ENCODE results near the gene ARPC1A.
"Not testable (repeated sequence)": the region's sequence is repeated elsewhere in the genome, so short reads cannot be mapped to it uniquely, and the experiment has no call there.

ARPC1A gene

DNA sequence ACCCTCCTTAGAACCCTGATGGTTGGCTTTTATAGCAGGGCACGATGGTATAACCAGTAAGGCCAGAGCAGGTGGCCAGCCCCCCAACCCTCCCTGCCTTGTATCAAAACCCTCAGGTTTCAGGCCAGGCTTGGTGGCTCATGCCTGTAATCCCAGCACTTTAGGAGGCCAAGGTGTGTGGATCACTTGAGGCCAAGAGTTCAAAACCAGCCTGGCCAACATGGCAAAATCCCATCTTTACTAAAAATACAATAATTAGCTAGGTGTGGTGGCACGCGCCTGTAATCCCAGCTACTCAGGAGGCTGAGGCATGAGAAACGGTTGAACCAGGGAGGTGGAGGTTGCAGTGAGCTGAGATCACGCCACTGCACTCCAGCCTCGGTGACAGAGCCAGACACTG is 3.0 kb upstream of the ARPC1A start:
- not testable (repeated sequence) for DNase-seq (ENCODE audit: low read depth in 3 of 3)

DNA sequence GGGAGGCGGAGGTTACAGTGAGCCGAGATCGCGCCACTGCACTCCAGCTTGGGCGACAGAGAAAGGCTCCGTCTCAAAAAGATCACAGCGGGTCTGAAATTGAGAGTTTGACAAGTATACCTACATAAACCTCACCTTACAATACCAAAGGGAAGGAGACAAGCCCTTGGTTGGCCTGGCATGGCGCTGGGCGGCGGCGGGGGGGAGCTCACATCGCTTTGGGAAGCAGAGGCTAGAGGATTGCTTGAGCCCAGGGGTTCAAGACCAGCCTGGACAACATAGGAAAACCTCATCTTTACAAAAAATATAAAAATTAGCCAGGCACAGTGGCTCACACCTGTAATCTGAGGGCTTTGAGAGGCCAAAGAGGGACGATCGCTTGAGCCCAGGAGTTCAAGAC is 1.1 kb upstream of the ARPC1A start:
- DNase-seq (ENCODE audit: low read depth in 3 of 3), result no peak

DNA sequence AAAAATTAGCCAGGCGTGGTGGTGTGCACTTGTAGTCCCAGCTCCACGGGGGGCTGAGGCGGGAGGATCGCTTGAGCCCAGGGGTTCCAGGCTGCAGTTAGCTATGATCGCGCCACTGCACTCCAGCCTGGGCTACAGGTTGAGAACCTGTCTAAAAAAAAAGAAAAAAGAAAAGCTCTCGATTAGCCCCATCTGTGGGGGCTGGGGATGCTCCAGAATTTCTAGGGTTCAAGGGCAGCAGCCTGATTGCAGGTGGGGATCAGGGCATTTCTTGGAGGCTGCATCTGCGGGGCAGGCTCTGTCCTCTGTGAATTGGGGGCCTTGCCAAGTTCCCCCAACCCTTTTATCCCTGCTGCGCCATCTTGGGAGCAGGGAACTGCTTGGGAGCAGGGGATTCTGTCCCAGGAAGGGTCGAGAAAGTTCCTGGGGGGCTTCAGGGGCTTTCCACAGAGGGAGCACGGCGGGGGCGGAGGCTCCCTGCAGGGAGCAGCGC is 651 bp upstream of the ARPC1A start:
- no peak for DNase-seq (ENCODE audit: low read depth in 3 of 3)

DNA sequence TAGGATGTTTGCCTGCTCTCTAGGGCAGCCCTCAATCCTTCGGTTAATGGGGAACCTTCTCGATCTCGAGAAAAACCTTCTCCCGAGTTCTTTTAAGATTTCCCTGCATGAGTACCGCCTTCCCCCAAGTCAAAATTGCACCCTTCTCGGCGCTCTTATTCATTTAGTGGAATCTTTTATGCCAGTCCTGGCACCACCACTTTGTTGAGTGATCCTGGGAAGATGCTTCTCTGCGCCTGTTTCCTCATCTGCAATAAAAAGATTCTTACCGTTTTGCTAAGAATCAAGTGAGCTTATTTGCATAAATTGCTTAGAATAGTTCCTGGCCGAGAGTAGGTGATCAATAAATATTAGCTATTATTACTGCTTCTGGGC is 697 bp downstream of the ARPC1A start:
- no peak for DNase-seq (ENCODE audit: low read depth in 3 of 3)

DNA sequence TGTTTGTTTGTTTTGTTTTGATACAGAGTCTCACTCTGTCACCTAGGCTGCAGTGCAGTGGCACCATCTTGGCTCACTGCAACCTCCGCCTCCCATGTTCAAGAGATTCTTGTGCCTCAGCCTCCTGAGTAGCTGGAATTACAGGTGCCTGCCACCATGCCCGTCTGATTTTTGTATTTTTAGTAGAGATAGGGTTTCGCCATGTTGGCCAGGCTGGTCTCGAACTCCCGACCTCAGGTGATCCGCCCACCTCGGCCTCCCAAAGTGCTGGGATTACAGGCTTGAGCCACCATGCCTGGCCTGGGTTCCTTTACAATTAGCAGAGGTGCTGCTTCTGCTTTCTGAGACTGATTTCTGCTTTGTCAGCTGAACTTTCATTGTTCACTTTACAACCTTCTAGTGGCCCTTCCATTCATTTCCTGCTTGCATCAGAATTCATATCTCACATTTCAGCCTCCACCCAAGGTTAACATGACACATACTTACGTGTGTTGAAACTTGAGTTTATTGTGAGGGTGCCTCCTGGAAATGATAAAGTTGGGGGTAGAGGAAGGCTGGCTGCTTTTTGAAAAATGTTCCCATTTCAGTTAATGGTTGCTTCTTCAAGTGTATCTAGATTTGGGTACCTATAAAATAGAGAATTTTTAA is 4.7 kb downstream of the ARPC1A start:
- DNase-seq (ENCODE audit: low read depth in 3 of 3), result peak in 1 of 3 donors; percentile 8

DNA sequence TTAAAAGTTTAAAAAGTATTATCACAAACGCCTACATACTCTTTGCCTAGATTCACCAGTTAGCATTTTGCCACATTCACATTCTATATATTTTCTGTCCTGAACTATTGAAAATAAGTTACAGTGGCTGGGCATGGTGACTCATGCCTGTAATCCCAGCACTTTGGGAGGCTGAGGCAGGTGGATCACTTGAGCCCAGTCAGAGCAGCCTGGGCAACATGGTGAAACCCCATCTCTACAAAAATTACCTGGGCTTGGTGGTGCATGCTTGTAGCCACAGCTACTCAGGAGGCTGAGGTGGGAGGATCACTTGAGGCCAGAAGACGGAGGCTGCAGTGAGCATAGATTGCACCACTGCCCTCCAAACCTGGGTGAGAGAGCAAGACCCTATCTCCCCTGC is 5.3 kb downstream of the ARPC1A start:
- DNase-seq (ENCODE audit: low read depth in 3 of 3), result peak in 1 of 3 donors; percentile 8

DNA sequence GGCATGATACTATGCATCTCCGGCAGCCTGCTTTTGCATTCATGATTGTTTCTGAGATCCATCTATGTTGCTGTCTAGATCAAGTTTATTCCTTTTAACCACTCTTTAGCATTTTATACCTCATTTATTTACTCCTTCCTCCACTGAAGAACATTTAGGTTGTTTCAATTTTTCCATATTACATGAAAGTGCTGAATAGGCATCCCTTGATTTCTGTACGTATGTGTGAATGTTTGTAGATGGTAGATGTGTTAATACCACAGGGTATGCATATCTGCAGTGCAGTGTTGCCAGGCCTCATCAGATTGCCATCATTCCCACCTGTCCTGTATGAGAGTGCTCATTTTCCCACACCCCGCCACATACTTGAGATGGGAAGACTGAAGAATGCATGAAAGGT is 13.9 kb downstream of the ARPC1A start:
- DNase-seq (ENCODE audit: low read depth in 3 of 3), result no peak

DNA sequence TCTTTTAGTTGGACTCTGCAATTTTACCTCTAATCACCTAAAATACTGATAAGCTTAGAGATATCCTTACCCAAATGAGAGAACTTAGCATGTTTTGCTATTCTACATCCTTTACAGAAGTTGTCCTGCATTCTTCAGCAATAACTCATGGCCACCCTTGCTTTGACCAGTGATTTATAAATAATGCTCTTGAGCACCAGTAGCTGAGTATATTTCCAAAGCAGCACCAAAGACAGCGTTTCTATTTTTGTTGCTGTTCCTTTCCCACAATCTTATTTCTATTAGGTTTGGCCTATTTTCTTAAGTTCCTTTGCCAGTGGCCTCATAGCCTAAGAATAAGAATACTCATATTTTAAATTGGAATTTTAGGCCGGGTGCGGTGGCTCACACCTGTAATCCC is 15.0 kb downstream of the ARPC1A start:
- no peak for DNase-seq (ENCODE audit: low read depth in 3 of 3)

DNA sequence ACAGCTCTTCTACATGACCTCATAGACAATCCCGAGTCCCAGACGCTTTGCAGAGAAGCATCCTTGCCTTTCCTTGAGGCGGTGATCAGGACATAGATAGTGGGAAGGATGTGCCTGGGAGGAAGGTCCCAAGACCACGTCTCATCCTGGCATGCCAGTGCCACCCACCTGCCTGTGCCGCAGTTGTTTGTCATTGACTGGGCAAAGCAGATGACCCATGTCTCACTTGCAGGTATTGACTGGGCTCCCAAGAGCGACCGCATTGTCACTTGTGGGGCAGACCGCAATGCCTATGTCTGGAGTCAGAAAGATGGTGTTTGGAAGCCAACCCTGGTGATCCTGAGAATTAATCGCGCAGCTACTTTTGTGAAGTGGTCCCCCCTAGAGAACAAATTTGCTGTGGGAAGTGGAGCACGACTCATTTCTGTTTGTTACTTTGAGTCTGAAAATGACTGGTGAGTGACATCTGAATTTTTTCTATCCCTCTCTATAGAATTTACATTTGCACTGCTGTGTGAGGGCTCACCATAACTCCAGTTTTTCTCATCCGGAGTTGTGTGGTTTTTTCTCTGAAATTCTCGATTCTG is 18.5 kb downstream of the ARPC1A start:
- DNase-seq (ENCODE audit: low read depth in 3 of 3), result no peak

DNA sequence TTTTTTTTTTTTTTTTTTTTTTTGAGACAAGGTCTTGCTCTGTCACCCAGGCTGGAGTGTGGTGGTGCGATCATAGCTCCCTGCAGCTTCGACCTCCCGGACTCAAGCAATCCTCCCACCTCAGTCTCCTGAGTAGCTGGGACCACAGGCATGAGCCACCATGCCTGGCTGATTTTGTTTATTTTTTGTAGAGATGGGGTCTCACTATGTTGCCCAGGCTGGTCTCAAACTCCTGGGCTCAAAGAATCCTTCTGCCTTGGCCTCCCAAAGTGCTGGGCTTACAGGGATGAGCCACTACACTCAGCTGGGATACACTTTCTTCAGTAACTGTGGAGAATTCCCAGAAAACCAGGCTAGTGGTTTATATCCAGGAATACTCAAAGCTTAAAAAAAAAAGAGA is 24.9 kb downstream of the ARPC1A start:
- DNase-seq (ENCODE audit: low read depth in 3 of 3), result not testable (repeated sequence)

DNA sequence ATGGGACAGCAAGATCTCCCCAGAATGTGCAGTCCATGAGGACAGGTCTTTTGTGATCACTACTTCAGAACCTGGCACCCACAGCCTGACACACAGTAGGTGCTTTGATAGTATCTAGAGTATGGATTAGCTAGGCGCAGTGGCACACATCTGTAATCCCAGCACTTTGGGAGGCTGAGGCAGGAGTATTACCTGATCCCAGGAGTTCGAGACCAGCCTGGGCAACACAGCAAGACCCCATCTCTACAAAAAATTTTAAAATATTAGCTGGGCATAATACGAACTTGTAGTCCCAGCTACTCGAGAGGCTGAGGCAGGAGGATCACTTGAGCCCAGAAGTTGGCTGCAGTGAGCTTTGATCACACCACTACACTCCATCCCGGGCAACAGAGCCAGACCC is 26.5 kb downstream of the ARPC1A start:
- no peak for DNase-seq (ENCODE audit: low read depth in 3 of 3)

DNA sequence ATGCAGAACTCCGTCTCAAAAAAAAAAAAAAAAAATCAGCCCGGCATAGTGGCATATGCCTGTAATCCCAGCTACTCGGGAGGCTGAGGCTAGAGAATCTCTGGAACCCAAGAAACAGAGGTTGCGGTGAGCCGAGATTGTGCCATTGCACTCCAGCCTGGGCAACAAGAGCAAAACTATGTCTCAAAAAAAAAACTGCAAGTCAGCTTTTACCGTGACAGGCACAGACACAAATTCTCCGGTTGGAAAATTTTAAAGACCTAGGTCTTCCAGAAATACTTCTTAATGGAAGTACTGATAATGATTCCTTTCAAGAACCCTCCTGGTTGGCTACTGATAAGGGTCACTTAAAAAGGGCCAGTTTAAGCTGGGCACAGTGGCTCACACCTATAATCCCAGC is 29.4 kb downstream of the ARPC1A start:
- no peak for DNase-seq (ENCODE audit: low read depth in 3 of 3)

DNA sequence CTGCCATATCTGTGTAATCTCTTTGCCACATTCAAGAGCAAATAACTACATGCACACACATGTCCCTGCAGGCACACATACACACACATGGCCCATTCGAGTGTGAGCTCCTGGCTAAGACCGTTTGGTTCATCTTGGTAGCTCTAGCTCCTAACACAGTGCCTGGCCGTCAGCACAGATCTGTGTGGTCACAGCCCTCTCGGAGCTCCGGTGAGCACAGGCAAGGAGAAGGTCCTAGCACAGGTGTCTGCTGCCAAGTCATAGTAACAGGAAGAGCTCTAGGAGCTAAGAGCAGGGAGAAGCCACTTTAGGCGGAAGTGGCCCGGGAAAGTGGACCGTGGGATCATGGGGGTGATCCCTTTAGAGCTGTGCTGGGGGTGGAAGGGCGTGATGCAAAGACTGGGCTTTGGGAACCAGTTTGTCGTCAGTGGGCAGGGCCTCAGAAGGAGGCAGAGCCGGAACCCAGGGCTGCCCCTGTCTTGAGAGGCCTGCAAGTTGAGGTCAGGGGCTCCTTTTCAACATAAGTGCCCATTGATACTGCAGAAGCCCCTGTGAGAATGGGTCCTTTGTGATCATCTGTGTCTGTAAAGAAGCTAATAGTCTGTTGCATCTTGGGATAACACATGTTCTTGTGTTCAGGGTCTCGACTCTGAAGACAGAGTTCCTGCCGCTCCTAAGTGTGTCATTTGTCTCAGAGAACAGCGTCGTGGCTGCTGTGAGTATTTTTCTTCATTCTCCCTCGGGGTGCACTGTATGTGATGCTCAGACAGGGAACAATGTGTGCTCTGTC is 32.2 kb downstream of the ARPC1A start:
- DNase-seq (ENCODE audit: low read depth in 3 of 3), result no peak

DNA sequence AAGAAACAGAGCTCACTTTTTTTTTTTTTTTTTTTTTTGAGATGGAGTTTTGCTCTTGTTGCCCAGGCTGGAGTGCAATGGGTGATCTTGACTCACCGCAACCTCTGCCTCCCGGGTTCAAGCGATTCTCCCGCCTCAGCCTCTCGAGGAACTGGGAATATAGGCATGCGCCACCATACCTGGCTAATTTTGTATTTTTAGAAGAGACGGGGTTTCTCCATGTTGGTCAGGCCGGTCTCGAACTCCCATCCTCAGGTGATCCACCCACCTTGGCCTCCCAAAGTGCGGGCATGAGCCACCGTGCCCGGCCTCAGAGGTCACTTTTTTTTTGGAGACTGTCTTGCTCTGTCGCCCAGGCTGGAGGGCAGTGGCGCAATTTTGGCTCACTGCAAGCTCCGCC is 32.8 kb downstream of the ARPC1A start:
- DNase-seq (ENCODE audit: low read depth in 3 of 3), result not testable (repeated sequence)

DNA sequence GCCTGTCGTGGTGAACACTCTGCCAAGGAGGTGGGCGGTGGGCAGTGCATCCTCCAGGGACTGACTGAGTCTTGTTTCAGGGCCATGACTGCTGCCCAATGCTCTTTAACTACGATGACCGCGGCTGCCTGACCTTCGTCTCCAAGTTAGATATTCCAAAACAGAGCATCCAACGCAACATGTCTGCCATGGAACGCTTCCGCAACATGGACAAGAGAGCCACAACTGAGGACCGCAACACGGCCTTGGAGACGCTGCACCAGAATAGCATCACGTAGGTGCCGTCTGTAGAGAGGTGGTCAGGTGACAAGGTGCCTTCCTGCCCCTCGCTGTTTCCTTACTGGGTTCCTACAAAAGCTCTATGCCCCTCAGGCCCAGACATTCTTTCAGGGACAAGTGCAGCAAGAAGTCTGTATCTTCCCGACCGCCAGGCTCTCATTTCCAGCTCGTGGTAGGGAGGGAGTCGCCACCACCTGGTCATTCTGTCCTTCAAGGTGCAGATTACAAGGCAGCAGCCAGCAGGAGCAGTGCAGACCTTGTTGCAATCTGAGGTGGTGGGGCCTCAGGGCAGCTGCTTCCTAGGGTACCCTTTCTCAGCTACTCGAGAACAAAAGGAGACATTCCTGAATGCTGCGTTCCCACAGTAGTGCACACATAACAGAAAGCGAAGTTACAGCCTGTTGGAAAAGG is 33.9 kb downstream of the ARPC1A start:
- no peak for DNase-seq (ENCODE audit: low read depth in 3 of 3)

DNA sequence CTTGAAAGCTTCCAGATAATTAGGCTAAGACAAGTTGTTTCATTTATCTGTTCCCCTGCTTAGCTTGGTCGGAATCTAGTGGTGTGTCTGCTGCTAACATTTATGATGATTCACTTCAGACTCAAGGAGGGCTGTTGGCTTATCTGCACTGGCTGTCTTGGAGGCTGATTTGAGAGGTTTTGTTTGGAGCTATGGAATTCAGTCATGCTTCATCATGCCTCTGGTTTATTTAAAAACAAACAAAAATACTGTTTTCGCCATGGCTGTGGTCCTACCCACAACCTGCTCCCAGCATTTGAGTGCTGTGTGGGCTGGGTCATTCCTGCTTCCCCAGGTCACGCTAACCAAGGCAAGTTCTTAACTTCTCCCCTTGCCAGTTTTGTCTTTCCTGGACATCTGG is 37.1 kb downstream of the ARPC1A start:
- DNase-seq (ENCODE audit: low read depth in 3 of 3), result no peak

DNA sequence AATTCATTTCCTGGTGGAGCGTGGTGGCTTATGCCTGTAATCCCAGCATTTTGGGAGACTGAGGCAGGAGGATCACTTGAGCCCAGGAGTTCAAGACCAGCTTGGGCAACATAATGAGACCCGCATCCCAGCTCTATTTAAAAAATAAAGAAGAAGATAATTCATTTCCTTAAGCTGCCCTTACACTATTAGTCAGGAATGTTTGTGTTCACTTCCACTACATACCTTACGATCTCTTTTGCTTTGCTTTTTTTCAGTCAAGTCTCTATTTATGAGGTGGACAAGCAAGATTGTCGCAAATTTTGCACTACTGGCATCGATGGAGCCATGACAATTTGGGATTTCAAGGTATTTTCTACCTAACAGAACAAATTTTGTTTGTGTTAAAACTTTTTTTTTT is 37.6 kb downstream of the ARPC1A start:
- DNase-seq (ENCODE audit: low read depth in 3 of 3), result no peak

DNA sequence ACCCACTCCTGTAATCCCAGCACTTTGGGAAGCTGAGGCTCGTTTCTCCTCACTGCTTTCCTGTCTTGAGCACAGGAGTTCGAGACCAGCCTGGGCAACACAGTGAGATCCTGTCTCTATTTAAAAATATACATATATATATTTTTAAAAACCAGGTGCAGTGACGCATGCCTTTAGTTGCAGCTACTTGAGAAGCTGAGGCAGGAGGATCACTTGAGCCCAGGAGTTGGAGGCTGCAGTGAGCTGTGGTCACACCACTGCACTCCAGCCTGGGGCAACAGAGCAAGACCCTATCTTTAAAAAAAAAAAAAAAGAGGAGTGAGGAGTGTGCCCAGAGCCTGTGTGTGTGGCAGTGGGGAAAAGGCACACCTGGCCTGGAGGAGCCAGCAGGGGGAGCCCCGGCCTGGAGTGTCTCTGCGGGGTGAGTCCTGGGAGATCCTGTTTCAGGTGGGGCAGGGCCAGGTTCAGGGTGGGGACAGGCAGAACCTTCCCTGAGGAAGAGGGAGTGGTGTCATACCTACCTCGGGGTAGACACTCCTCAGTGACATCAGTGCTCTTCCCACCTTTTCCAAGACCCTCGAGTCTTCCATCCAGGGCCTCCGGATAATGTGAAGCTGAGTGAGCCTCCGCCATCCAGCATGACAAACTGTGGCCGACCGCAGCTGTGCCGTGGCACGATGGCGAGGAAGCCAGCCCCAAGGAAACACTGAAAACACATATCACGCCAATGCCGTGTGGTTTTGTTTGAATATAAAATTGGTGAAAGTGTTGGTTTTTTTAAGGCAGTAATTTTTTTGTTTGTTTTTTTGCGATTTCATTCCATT is 39.8 kb downstream of the ARPC1A start:
- peak in 1 of 3 donors; percentile 50 for DNase-seq (ENCODE audit: low read depth in 3 of 3)

DNA sequence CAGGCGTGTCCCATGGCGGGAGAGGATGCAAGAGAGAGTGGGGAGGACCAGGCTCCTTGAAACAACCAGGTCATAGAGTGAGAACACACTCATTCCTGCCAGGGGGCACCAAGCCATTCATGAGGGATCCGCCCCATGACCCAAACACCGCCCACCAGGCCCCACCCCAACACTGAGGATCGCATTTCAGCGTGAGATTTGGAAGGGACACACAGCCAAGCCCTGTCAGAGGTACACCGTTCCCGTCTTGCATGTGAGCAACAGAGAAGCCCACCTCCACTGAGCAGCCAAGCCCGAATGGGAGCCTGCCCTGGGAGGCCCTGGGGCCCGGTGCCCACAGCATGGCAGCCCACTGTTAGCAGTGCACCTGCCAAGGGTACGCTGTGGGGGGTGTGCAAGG is 40.9 kb downstream of the ARPC1A start:
- DNase-seq (ENCODE audit: low read depth in 3 of 3), result no peak

DNA sequence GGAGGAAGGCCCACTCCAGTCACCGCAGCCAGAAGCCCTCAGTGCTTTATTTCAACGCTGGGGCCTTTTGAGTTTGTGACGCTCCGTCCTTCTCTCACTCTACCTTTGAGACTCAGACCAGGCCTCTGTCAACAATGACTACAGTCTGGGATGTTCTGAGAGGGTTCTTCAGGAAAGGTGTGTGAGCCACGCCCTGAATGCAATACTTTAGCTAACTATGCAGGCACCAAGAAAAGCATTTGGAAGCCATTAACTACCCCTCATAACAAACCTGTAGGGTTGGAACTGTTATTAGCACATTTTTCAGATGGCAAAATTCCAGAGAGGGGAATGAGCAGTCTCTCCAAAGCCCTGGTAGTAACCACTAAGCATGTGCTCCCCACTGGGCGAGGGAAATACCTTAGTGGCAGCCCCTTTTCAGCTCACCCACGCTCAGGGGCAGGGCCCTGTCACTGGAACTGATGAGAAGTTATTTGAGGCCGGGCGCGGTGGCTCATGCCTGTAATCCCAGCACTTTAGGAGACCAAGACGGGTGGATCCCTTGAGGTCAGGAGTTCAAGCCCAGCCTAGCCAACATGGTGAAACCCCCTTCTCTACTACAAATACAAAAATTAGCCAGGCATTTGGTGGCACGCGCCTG is 43.2 kb downstream of the ARPC1A start:
- DNase-seq (ENCODE audit: low read depth in 3 of 3), result no peak

DNA sequence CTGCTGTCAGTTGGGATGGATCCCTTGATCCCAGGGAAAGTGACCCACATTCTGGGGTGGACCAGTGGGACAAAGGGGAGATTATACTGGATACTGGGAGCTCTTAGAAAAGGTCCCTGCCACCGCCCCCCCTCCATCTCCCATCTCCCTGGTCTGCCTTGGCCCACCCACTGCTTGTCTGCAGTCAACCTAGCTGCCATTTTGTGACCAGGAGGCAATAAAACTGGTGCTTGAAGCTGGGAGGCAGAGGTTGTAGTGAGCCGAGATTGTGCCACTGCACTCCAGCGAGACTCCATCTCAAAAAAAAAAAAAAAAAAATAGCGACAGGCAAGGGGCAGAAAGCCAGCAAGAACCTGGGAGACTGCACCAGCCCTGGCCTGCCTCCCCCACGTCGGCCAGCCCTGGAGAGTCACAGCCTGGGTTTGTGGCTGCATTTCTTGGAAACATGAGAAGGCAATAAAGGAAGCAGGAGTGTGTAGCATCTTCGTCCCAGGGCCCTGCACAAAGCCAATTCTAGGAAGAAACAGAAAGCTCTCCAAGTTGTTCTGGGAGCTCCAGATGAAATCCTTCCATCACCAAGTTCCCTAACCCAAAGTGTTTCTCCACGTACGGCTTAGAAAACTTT is 44.2 kb downstream of the ARPC1A start:
- no peak for DNase-seq (ENCODE audit: low read depth in 3 of 3)
